HUES6 (cell line): ENCODE measurements around the gene ENC1.

Experiments used
- H3K27ac ChIP-seq: 2 replicates; pipeline ENCODE4 v1.7.0; 2013; ENCODE audit warnings: low read depth, mild to moderate bottlenecking, low read length, inconsistent platforms
- H3K27me3 ChIP-seq: 2 replicates; pipeline ENCODE4 v1.6.1; 2013; ENCODE audit warnings: low read length; ENCODE audit not compliant: control insufficient read depth, insufficient read depth
- H3K36me3 ChIP-seq: 2 replicates; pipeline ENCODE4 v1.6.1; 2013; ENCODE audit warnings: low read length; ENCODE audit not compliant: control insufficient read depth, insufficient read depth
- H3K4me1 ChIP-seq: 2 replicates; pipeline ENCODE4 v1.6.1; 2013; ENCODE audit warnings: low read length; ENCODE audit not compliant: control insufficient read depth, insufficient read depth
- H3K4me3 ChIP-seq: 2 replicates; pipeline ENCODE4 v1.5.1; 2013; ENCODE audit warnings: low read depth, low read length
- H3K9ac ChIP-seq: one replicate; pipeline ENCODE4 v1.6.1; 2013; ENCODE audit warnings: mild to moderate bottlenecking, low read length
- H3K9me3 ChIP-seq: 2 replicates; pipeline ENCODE4 v1.6.1; 2013; ENCODE audit warnings: low read depth, low read length; ENCODE audit not compliant: control insufficient read depth, insufficient read depth

The ENC1 gene

DNA sequence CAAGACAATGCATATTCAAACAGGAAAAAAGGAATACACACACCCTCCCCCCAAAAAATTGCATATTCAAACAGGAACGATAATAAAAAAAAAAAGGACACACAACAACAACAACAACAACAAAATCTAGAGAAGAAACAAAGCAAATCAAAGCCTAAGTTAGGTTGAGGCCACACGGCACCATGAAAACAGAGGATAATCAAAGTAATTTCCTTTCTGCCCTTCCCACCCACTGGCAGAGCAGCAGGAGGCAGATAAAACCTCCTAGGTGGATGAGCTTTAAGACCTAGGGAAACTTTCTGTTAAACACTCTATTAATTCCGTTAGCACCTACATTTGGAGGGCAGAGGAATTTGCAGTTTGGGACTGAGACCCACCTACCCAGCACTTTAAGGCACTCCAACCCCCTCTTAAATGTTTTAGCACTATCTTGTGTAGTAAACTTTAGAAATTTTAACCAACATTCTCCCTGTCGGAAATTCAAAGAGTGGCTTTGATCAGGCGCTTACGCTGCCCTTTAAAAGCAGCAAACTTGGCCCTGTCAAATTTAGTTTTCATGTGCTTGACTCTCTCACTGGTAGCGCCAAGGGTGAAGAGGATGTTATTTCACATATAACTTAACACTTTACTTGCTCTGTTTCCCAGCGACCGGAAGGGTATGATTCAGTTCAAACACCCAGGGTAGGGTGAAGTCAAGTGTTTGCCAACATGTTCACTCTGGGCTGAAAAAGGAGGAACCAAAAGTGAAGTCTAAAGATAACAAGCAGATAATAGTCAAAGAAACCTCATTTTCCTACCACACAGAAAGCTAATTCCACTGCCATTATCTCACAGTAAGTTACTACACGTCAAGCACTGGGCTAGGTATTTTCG is 9.2 kb downstream of the ENC1 start:
- H3K36me3 ChIP-seq = peaks cover 49% of the 10 kb centered on the region
- H3K4me1 ChIP-seq = peaks cover 54% of the 10 kb centered on the region
- no peaks in the 10 kb centered on the region for H3K27me3 ChIP-seq
- no peak overlapping the region for H3K9ac ChIP-seq
- no peak overlapping the region; the same call in 1 of the 2 replicates for H3K4me3 ChIP-seq
- H3K27ac ChIP-seq = no peak overlapping the region
- no peaks in the 10 kb centered on the region for H3K9me3 ChIP-seq

DNA sequence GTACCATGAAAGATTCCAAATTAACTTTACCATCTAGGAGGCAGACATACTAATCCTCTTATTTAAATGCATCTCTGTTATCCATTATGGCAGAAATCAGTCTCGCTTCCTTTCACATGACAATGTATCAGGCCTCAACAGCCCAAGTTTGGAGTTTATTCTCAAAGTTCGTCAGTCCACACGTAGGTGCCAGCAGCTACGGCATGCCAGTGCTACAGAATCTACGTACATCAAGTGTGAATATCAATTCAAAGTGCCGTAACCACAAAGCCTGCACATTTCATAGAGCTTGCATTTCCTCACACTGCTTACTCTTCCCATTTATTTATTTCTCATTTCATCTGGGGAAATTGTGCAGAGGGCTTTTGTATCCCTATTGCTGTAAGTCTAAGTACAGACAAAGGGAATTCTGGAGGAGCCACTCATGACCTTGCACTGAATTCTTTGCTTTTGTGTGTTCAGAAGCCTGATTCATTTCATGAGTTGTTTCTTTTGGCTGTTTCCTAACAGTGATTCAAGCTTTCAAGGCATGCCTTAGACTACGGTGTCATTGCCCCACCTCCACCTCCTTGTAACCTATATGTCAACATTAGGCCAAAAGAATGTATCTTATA is 10.0 kb downstream of the ENC1 start:
- no peaks in the 10 kb centered on the region for H3K9me3 ChIP-seq
- no peak overlapping the region for H3K4me3 ChIP-seq
- H3K4me1 ChIP-seq = peaks cover 56% of the 10 kb centered on the region
- no peak overlapping the region for H3K27ac ChIP-seq
- peaks cover 42% of the 10 kb centered on the region for H3K36me3 ChIP-seq
- H3K9ac ChIP-seq = no peak overlapping the region
- H3K27me3 ChIP-seq = no peaks in the 10 kb centered on the region

DNA sequence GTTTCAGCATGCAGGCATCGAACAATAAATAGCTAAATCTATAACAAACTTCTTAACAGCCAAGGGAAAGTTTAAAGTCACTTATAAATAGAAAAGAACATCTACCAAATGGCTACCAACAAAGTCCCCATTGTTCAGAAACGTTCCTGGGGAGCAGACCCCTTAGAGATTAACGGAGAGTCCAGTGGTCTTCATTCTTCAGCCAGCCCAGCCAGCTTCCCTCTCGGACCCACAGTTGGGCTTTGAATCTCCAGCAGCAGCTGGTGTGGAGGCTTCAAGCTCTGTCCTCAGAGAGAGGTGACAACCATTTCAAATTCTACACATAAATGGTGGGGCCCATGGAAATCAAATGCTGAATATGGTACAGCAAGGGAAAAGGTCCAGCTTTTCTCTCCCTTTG is 11.2 kb downstream of the ENC1 start:
- no peaks in the 10 kb centered on the region for H3K27me3 ChIP-seq
- no peak overlapping the region for H3K27ac ChIP-seq
- peaks cover 59% of the 10 kb centered on the region for H3K4me1 ChIP-seq
- H3K36me3 ChIP-seq = peaks cover 29% of the 10 kb centered on the region; the same call in 1 of the 2 replicates
- no peaks in the 10 kb centered on the region for H3K9me3 ChIP-seq
- H3K4me3 ChIP-seq = no peak overlapping the region
- no peak overlapping the region for H3K9ac ChIP-seq

DNA sequence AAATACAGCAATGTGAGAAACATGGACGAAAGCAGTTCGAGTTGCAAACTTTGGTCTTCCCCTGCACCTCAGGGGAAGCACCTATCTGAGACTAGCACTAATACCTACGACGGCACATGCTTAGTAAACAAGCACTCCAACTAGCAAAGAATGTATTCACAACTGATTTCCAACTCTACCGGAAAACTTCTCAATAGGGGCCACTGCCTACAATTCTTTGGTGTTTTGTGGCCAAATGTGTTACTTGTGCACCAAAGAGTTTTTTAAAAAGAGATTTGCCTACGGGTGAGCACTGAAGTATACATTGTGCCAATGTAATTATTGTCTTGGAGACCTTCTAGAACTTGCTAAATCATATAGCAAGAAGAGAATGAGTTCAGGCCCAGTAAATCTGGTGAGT is 12.2 kb downstream of the ENC1 start:
- Histone ChIP-seq H3K27me3 (no peaks in the 10 kb centered on the region), H3K9me3 (peaks cover 2% of the 10 kb centered on the region; the same call in 1 of the 2 replicates), H3K4me3 (no peak overlapping the region), H3K27ac (no peak overlapping the region), H3K36me3 (peaks cover 25% of the 10 kb centered on the region; the same call in 1 of the 2 replicates), H3K4me1 (peaks cover 55% of the 10 kb centered on the region), H3K9ac (no peak overlapping the region)

DNA sequence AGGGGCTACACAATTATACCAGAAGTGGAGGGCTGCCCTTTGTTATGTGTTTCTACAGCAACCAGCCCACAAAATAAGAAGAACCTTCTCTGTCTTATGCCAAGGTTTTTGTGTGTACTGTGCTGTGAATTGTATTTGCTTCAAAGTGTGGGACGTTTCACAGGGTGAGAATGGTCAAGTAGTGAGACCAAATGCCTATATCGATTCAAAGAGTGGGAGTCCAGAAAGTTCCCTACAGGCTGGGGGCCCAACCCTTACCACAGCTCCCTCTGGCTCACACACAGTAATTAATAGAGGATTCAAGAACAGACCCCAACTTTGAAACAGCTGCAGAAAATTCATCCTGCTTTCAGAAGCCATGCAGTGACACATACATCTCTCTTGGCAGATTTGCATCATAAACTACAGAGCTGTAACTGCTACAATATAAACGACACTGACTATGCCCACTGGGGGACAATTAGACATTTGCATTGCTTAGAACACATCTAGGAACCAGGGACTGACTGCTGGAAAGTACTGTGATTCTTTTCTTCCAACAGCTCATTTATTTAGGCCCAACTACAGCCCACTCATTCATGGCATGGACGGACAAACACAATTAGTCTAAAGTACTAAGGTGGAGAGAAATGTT is 12.8 kb downstream of the ENC1 start:
- Histone ChIP-seq H3K27me3 (no peaks in the 10 kb centered on the region), H3K36me3 (peaks cover 19% of the 10 kb centered on the region; the same call in 1 of the 2 replicates), H3K4me1 (peaks cover 55% of the 10 kb centered on the region), H3K9ac (no peak overlapping the region), H3K4me3 (no peak overlapping the region), H3K9me3 (peaks cover 2% of the 10 kb centered on the region; the same call in 1 of the 2 replicates), H3K27ac (no peak overlapping the region)

DNA sequence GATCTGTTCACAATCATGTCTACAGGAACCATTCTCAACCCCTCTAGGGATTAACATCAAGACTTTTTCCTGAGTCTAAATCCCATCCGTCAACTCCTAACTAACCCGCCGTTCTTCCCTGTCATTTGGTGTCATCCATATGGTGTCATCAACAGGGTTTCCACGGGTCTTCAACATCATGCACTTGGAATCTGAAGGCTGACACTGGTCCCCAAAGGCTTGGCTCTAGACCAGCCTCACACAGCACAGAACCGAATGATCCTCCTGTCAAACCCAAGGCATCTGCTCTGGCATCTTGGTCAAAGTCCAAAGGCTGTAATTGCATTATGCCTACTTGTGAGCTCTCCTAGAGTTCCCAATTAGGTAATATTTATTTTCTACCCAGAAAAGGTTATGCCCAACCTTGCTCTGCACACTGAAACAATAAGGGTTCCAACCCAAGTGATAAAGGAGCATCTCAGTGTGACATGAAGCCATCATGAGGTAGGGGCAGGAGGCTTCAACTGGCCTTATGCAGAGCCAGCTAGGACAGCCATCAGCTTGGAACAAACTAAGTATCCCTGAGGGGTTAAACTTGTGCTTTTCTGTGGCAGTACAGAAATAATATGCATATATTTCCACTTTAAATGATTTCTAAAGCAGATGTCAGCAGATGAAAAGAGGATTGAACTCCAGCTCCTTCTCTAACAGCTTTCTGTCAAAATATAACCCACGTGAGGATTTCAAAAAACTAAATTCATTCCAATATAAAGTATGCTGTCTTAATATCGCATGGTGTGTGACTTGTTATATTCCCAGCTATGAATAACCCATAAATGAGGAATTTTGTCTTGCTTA is 13.9 kb downstream of the ENC1 start:
- no peak overlapping the region for H3K27ac ChIP-seq
- H3K27me3 ChIP-seq = no peaks in the 10 kb centered on the region
- H3K9me3 ChIP-seq = peaks cover 2% of the 10 kb centered on the region; the same call in 1 of the 2 replicates
- peaks cover 56% of the 10 kb centered on the region for H3K4me1 ChIP-seq
- H3K36me3 ChIP-seq = peaks cover 18% of the 10 kb centered on the region; the same call in 1 of the 2 replicates
- H3K4me3 ChIP-seq = no peak overlapping the region
- no peak overlapping the region for H3K9ac ChIP-seq

DNA sequence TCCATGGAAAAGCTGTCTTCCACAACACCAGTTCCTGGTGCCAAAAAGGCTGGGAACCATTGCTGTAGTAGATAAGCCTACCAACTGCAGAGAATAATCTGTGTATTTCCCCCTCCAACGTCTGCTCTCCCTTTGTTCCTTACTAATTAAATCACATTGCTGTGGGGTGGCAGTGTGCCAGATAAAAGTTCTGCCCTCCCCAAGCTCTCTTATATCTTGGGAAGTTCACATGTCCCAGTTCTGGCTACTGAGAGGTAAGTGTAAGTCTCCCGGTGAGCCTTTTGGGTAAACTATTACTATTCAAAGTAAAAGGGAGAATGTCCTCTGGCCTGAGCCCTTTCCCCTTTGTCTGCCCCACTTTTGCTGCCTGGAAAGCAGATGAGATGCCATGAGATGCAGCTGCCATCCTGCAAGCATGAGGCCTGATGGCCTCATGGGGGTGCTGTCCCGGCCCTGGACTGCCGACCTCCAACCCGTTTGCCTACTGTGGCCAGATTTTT is 14.7 kb downstream of the ENC1 start:
- H3K9ac ChIP-seq = no peak overlapping the region
- no peaks in the 10 kb centered on the region for H3K27me3 ChIP-seq
- no peak overlapping the region for H3K27ac ChIP-seq
- peaks cover 18% of the 10 kb centered on the region; the same call in 1 of the 2 replicates for H3K36me3 ChIP-seq
- peaks cover 54% of the 10 kb centered on the region for H3K4me1 ChIP-seq
- H3K4me3 ChIP-seq = no peak overlapping the region
- peaks cover 5% of the 10 kb centered on the region; the same call in 1 of the 2 replicates for H3K9me3 ChIP-seq

DNA sequence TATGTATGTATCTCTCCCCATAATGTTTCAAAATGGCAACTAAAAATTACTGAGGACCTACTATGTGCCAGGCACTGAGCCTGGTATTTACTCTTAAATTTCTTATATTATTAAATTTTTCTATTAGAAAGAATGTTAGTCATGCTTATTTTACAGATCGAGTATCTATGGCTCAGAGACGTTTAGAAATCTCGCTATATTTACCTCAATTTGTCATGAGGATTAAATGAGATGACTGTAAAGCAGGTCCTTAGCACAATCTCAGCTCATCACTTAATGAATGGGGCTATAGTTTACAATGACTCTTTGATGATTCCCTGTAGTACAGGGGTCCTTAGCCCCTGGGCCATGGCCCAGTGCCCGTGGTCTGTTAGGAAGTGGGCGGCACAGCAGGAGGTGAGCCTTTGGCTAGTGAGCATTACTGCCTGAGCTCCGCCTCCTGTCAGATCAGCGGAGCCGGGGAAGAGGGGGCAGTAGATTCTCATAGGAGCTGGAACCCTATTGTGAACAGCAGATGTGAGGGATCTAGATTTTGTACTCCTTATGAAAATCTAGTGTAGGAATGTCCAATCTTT is 15.5 kb downstream of the ENC1 start:
- Histone ChIP-seq H3K9ac (no peak overlapping the region), H3K4me1 (peaks cover 50% of the 10 kb centered on the region), H3K27me3 (no peaks in the 10 kb centered on the region; the same call in 1 of the 2 replicates), H3K9me3 (peaks cover 9% of the 10 kb centered on the region), H3K36me3 (peaks cover 12% of the 10 kb centered on the region; the same call in 1 of the 2 replicates), H3K4me3 (no peak overlapping the region), H3K27ac (no peak overlapping the region)

DNA sequence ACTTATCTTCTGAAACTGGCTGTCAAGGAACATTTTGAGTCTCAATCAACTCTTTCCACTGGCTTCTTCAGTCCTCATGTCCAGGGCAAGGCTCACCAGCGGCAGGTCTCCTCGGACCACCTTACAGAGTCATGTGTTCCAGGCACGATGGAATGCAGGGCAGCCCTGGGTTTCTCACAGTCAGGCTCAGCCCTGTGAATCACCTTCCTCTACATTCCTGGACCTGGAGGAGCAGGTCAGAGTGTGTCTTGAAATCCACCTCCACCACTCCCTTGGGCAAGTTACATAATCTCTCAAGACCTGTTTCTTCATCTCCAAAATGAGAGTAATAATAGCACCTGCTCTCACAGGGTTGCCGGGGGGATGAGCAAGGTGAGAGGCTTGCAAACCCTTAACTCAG is 16.0 kb downstream of the ENC1 start:
- H3K4me1 ChIP-seq = peaks cover 46% of the 10 kb centered on the region
- peaks cover 9% of the 10 kb centered on the region for H3K9me3 ChIP-seq
- no peak overlapping the region for H3K27ac ChIP-seq
- H3K36me3 ChIP-seq = peaks cover 9% of the 10 kb centered on the region; the same call in 1 of the 2 replicates
- no peak overlapping the region for H3K9ac ChIP-seq
- H3K4me3 ChIP-seq = no peak overlapping the region
- no peaks in the 10 kb centered on the region; the same call in 1 of the 2 replicates for H3K27me3 ChIP-seq
